Astrocyte of the spinal cord (primary cell): ENCODE data around the gene MVD.

Experiments used
- DNase-seq: peaks from one replicate; pipeline ENCODE4 v3.0.0; 2011; ENCODE audit warnings: low read depth, low spot score
- H3K4me3 ChIP-seq: 2 replicates; pipeline ENCODE4 v1.5.1; 2011; ENCODE audit warnings: low read depth, mild to moderate bottlenecking, low read length, moderate library complexity
- in situ Hi-C: cut with HindIII; loops from 2 replicates; pipeline ENCODE4 v1.10.0; 2017; ENCODE audit warnings: low sequenced_read_pairs
- TF ChIP-seq, protein P1 (sequence below): IDR thresholded peaks from 2 replicates; pipeline ENCODE4 v1.5.1; 2012; ENCODE audit warnings: low read depth, mild to moderate bottlenecking, low read length, inconsistent platforms

The MVD gene

GRCh38 chr16:88651989-88652761 is 10.7 kb downstream of the MVD start:
- H3K4me3 ChIP-seq, result no peak overlapping the region
- no peak for DNase-seq
- TF ChIP-seq, protein P1, sequence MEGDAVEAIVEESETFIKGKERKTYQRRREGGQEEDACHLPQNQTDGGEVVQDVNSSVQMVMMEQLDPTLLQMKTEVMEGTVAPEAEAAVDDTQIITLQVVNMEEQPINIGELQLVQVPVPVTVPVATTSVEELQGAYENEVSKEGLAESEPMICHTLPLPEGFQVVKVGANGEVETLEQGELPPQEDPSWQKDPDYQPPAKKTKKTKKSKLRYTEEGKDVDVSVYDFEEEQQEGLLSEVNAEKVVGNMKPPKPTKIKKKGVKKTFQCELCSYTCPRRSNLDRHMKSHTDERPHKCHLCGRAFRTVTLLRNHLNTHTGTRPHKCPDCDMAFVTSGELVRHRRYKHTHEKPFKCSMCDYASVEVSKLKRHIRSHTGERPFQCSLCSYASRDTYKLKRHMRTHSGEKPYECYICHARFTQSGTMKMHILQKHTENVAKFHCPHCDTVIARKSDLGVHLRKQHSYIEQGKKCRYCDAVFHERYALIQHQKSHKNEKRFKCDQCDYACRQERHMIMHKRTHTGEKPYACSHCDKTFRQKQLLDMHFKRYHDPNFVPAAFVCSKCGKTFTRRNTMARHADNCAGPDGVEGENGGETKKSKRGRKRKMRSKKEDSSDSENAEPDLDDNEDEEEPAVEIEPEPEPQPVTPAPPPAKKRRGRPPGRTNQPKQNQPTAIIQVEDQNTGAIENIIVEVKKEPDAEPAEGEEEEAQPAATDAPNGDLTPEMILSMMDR, result no peak
- in situ Hi-C loops, result no loop called here

DNA sequence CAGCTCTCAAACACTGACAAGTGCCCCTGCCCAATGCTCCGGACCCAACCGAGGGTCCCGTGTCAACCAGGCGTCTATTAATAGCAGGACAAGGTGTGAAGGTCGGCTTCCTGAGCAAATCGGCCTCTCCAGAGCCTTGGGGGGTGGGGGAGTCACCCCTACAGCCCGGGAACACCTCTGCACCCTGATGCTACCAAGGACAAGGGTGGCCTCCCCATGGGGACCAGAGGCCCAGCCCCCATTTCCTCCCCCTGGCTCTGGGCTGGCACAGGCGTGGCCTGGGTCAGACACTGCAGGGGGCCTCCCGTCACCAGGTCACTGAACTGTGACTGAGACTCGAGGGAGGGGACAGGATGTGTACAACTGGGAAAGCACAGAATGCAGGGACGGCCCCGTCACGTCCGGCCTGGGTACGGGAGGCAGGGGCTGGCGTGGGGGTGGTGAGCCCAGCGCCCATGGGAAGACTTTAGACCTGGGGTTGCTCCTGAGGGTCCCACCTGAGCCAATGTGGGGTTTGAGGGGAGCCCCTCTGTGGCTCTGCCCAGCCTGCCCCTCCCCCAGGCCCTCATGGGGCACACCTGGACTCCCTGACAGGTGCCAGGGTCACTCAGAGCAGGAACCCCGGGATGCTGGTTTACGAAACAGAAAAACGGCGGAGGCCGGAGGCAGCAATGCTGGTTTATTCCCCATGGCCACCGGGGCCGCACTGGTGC is 11.5 kb downstream of the MVD start:
- TF ChIP-seq, protein P1, result no peak
- DNase-seq, result no peak
- peak overlapping the region; percentile 57 for H3K4me3 ChIP-seq
- in situ Hi-C loops, result no loop called here

GRCh38 chr16:88650749-88651275 is 12.1 kb downstream of the MVD start, which contains the start of gene CYBA:
CYBA (minus strand) TSS chr16:88651053; CDS start chr16:88651013, 40 bp downstream.
- H3K4me3 ChIP-seq, result peak within 1 kb of the TSS; percentile 57
- peak; percentile 28 for DNase-seq
- in situ Hi-C loops, result no loop called here
- TF ChIP-seq, protein P1, result no peak

DNA sequence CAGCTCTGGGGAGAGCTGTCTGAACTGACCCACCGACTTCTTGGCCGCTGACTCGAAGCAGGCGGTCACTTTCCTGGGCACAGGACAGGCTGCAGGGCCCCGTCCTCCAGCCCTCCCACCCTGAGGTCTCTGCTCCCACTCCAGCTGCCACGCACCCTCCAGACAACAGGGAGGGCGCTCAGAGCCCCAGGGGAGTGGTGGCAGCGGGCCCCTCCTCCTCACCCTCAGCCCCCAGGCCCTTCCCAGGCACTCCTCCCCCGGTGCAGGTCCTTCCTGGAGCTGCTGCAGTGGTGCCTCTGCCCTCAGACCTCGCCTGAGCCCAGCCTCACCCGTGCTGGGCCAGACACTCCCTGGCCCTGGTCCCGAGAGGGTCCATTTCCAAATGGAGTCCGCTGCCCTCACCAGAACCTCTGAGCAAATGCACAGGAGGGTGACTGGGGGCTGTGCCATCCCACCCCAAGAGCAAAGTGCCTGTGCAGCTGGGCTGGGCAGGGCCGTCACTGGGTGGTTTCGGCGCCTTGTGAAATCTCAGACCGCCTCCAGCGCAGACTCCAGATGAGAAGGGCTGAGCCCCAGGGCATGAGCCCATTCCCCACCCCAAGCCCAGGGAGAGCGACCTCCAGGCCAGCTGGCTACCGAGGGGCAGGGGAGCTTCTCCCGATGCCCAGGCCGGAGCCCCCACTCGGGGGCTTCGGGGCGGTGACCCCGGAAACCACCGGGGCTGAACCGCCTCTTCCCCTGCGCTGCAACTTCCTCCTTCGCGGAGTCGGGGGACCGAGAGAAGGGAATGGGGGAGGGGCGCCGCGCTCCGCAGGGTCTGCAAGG is 12.8 kb downstream of the MVD start:
- in situ Hi-C loops, result no loop called here
- TF ChIP-seq, protein P1, result no peak
- no peak for DNase-seq
- peak overlapping the region; percentile 57 for H3K4me3 ChIP-seq

- no peak overlapping the region for H3K4me3 ChIP-seq
- no peak for DNase-seq
- in situ Hi-C loops, result no loop called here
- TF ChIP-seq, protein P1, result no peak
Observed at GRCh38 chr16:88649195-88649923, 13.5 kb downstream of the MVD start.
